ENCODE measurements around the gene BTNL9.
"Not testable (repeated sequence)": the region's sequence is repeated elsewhere in the genome, so short reads cannot be mapped to it uniquely, and the experiment has no call there.

- not testable (repeated sequence) for TF ChIP-seq CTCF, POLR2A (IDR thresholded peaks at IDR 0.05)
Observed at GRCh38 chr5:181045857-181046256, 5.8 kb downstream of the BTNL9 start.
